Measurements from ENCODE around the gene CST7.

CST7 gene

DNA sequence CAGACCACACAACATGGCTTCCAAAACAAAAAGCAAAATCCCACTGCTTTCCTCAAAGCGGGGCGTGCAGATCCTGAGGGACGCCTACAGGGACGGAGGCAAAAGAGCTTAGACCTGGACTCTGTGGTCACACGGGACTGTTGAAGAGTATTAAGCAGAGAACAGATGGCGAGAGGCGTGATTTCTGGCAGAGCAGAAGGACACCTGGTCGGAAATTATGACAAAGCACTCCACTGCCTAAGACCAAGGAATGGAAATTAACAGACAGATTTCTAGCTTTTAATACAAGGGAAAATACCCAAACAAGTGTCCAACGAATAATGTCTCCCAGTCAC lies 15.4 kb downstream of the CST7 start:
- TF ChIP-seq, protein P1, sequence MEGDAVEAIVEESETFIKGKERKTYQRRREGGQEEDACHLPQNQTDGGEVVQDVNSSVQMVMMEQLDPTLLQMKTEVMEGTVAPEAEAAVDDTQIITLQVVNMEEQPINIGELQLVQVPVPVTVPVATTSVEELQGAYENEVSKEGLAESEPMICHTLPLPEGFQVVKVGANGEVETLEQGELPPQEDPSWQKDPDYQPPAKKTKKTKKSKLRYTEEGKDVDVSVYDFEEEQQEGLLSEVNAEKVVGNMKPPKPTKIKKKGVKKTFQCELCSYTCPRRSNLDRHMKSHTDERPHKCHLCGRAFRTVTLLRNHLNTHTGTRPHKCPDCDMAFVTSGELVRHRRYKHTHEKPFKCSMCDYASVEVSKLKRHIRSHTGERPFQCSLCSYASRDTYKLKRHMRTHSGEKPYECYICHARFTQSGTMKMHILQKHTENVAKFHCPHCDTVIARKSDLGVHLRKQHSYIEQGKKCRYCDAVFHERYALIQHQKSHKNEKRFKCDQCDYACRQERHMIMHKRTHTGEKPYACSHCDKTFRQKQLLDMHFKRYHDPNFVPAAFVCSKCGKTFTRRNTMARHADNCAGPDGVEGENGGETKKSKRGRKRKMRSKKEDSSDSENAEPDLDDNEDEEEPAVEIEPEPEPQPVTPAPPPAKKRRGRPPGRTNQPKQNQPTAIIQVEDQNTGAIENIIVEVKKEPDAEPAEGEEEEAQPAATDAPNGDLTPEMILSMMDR (IDR thresholded peaks at IDR 0.05; ENCODE audit: low read depth, low read length, missing control alignments) = no peak
- in situ Hi-C loops (cut with HindIII; ENCODE audit: low sequenced_read_pairs) = no loop called here
- no peak overlapping the region for H3K4me3 ChIP-seq (ENCODE audit: low read depth, low read length)
- no peak for DNase-seq (ENCODE audit: low read depth)

DNA sequence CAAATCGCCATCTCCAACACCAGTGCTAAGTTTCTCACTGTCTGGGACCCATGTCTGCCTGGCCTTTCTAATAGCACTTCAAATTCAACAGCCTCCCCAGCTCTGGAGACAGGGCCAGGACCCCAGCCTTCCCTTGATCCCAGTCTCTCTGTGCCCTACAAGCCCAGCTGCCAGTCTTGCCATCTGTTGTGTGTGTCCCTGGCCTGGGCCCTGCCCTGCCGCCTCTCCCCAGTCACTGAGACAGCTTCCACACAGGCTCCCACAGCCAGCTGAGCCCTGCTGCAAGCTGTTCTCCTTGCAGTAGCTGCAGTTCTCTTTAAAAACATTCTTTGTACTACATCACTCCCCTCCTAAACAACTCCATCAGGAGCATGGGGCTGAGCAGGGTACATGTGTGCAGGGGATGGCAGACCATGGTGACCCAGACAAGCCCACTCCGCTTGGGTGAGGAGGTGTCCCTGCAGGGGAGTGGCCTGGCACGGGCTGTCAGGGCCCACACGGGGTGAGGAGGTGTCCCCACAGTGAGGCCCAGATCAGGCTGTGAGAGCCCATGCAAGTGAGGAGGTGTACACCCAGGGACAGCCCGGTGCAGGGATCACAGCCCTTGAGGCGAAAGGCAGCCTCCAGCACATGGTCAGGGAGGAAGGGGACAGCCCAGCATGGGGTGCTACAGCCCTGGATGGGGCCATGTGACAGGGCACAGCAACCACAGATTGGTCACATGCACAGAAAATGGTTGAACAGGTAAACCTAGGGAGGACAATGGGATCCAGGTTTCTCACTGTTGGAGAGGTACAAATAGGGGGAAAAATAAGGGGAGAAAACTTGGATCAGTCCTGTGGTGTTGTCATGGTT lies 16.2 kb downstream of the CST7 start:
- in situ Hi-C loops (cut with HindIII; ENCODE audit: low sequenced_read_pairs) = no loop called here
- no peak for DNase-seq (ENCODE audit: low read depth)
- H3K4me3 ChIP-seq (ENCODE audit: low read depth, low read length) = no peak overlapping the region
- TF ChIP-seq, protein P1 (IDR thresholded peaks at IDR 0.05; ENCODE audit: low read depth, low read length, missing control alignments) = no peak

DNA sequence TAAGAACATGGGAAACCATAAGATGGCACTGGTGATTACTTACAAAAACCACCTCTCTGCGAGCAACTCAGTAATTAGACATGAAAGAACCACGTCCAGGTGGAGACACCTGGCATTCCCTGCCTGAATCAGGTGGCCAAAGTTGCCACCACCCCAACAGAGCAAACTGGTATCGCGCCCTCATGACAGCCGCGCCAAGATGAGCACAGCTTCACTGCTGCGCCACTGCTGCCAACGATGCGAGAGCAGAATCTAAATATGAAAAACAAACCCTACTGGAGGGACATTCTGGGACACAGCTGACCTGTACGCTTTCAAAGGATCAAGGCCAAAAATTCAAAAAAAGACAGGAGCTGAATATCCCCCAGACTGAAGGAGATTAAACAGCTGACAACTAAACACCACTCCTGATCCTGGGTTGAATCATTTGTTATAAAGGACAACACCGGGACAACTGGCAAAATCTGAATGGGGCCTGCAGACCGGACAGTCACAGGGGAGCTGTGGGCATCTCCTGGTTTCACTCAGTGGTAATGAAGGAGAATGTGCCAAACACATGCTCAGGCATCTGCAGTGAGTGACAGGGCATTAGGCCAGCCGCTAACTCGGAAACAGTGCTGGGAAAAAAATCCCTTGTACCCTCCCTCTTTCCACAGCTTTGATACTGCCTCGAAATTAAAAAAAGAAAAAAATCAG lies 17.4 kb downstream of the CST7 start:
- DNase-seq (ENCODE audit: low read depth) = no peak
- no peak overlapping the region for H3K4me3 ChIP-seq (ENCODE audit: low read depth, low read length)
- in situ Hi-C loops (cut with HindIII; ENCODE audit: low sequenced_read_pairs) = no loop called here
- TF ChIP-seq, protein P1 (IDR thresholded peaks at IDR 0.05; ENCODE audit: low read depth, low read length, missing control alignments) = no peak

DNA sequence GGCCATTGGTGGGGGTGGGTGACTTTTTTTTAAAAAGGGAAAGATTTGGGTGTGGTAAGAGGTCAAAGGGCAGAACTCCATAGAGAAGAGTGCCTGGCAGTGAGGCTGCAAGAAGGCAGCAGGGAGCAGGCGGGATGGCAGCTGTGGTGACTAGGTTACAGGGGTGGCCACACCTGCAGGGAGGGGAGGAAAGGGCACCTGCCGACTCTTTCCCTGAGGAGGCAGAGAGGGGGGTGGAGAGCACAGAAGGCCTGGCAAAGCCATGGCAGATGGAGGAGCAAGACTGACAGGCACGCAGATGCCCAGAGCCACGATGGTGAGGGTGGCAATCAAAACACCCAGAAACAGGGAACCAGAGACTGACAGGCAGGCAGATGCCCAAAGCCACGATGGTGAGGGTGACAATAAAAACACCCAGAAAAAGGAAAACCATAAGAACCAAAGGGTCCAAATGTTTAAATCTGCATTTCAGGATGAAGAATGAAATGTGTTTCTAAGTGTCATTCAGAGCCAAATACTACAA lies 19.3 kb downstream of the CST7 start:
- TF ChIP-seq, protein P1 (IDR thresholded peaks at IDR 0.05; ENCODE audit: low read depth, low read length, missing control alignments) = no peak
- H3K4me3 ChIP-seq (ENCODE audit: low read depth, low read length) = no peak overlapping the region
- no peak for DNase-seq (ENCODE audit: low read depth)
- in situ Hi-C loops (cut with HindIII; ENCODE audit: low sequenced_read_pairs) = no loop called here

DNA sequence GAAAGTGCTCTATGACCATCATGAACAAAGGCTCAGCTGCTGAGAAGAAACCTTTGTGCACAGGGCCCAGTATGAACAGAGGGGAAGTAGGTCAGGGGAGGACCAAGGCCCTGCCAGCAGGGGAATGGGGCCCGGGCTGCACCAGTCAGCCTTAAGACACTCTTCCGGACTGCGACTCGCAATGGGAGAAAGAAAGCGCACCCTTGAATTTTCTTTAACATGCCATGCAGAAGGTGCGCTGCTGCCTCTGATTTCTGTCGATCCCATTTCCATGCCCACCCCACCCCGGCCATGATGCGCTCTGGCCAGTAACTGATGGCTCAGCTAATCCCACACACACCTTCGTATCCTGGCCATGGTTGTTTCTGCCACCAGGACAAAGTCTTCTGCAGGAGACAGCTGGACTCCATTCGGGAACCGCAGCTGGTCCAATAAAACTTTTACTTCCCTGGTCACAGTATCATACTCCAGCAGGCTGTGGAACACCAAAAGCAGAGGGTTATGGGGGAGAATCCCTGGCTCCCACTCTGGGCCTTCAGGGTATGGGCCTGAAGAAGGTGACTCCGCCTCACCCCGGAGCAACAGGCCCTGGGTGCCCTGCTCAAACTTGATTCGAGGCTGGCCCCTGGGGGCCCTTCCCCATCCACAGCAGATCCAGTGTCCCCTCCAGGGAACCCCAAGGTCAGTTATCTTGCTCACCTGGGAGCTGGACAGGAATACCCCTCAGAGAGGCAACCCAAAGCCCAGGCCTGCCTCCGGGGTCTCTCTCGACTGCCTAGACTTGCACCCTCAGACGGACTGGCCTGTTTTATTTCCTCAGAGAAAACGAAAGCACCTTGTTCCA lies 20.3 kb downstream of the CST7 start:
- TF ChIP-seq, protein P1 (IDR thresholded peaks at IDR 0.05; ENCODE audit: low read depth, low read length, missing control alignments) = no peak
- in situ Hi-C loops (cut with HindIII; ENCODE audit: low sequenced_read_pairs) = no loop called here
- DNase-seq (ENCODE audit: low read depth) = no peak
- no peak overlapping the region for H3K4me3 ChIP-seq (ENCODE audit: low read depth, low read length)

DNA sequence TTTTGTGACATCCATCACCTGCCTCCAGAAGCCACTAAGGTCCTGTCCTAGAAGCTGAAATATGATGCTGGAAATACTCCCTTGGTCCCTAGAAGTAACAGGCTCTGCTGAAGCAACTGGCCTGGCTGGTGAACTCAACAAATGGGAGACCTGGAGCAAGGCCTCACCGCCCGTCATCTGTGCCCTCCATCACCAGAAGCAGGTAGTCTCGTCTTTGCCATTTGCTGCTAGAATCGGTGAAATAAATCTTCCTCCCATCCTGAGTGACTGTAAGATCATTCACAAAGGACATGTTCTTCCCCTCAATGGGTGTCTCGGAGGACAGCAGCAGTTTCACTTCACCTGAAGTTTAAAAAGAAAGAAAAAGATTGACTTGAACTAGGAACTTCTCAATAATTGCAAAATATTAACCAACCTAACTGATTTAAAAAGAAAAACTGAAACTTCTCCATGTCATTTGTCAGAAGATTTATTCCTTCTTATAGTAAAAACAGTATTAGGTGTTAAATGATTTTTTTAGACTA lies 21.0 kb downstream of the CST7 start:
- no peak for DNase-seq (ENCODE audit: low read depth)
- no peak overlapping the region for H3K4me3 ChIP-seq (ENCODE audit: low read depth, low read length)
- in situ Hi-C loops (cut with HindIII; ENCODE audit: low sequenced_read_pairs) = no loop called here
- TF ChIP-seq, protein P1 (IDR thresholded peaks at IDR 0.05; ENCODE audit: low read depth, low read length, missing control alignments) = no peak

All from astrocyte of the cerebellum (primary cell).